NCI-H2081 treated with DMSO at 0.1 percent for 48 hours (cell line): ENCODE data around the gene CRADD.
"Not testable (repeated sequence)": the region's sequence is repeated elsewhere in the genome, so short reads cannot be mapped to it uniquely, and the experiment has no call there.

Experiments
- DNase-seq: peaks from one replicate; lab custom pipeline; 2025; lab: John Stamatoyannopoulos, UW

Gene CRADD

DNA sequence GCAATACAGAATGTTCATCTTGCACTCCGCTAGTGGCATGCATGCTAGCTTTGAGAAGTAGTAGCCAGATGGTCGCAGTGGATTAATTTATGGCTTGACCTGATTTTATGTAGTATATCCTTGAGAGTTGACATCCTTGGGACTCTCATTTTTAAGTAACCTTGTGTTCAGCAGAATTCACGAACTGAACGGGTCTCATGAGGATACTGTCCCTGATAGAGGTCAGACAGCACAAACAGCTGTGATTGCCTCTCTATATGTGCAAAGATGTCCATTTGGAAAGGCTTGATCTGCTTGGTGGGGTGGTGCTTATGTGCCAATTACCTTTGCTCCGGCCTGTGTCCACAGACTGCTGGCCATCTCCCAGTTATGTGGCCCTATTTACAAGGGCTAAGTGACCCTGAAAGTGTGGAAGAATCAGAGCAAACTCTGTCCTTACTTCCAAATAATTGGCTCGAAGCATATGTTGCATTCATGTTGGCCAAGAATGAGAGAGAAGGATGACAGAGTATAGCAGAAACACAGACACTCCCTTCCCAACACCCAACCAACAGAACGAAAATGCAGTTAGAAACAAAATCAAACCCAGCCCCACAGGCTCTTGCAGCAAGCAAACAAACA is 167.1 kb downstream of the CRADD start:
- DNase-seq, result no peak

DNA sequence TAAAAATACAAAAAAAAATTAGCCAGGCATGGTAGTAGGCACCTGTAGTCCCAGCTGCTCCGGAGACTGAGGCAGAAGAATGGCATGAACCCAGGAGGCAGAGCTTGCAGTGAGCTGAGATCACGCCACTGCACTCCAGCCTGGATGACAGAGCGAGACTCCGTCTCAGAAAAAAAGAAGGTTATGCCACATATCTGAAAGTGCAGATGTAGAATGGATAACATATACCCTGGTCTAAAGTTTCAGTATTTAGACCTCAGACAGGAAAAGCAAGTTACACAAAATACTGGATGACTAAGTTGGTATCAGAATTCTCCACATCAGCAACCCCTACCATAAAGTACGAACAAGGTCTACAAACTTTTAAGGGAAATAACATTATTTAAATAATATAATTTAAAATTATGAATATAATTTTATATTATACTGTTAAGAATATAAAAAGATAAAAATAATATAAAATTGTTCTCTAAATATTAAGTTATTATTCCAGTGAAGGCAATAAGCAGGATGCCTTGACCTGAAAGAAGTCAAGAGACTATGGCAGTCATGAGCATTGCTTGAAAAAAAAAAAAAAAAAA is 169.9 kb downstream of the CRADD start:
- DNase-seq, result no peak

DNA sequence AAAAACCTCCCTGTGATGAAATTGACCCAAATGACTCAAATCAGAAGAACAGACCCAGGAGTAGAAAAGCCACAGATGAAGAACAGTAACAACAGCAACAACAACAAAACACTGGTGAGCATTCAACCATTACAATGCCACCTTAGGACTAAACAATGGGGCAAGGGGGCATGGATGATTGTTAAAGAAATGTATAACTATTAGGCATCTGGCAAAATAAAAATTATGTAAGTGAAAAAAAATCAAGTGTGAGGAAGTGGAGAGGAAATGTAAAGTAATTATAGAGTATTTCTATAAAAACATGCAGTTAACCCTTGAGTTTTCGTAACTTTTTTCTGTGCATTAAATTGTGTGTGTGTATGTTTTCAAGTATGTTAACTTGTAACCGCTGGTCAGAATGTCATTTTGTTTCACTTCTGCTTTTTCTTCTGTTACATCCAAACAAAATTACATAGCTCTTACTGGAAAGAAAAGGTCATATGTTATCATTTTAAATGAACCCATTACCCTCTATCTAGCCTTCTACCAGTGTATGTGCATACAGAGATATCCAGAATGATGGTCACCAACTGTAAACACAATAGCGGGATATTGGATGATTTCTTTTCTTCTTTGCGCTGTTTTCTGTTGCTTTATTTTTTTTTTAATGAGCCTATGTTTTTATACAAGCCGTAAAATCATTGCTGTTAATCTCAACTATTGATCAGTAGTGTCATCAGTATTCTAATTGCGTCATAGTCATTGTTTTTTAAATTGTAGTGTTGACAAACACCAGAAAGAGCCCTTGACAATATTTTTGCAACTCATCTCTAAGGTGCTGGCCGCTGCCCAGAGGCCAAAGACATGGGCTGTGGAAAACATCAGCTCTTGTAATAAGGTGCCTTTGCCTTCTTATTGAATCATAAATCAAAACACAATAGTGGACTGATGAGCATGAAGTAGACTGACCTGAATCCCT is 170.6 kb downstream of the CRADD start:
- DNase-seq, result no peak

DNA sequence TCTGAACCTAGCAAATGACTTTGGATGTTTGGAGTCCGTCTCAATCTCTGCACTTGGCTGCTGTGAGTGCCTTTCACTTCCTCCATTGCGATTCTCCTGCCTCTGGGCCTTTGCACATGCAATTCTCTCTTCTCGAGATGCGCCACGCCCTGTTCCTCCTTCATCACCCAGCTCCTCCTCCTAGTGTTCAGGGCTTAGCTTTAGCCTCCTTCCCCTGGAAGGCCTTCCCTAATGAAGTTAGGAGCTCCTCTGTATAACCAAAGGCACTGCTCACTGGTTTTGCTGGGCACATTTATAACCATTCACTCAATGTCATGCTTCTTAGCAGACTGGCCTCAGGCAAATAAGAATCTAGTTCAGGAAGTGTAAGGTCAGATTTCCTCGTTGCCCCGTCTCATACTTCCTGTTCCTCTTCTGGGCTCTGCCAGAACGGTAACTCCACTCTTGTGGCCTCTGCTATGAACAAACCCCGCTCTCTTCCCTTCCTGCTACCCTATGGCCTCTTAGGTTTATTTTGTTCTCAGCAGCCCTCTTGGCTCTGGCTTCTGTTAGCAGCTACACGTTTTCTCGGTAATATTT is 171.4 kb downstream of the CRADD start:
- DNase-seq, result no peak

DNA sequence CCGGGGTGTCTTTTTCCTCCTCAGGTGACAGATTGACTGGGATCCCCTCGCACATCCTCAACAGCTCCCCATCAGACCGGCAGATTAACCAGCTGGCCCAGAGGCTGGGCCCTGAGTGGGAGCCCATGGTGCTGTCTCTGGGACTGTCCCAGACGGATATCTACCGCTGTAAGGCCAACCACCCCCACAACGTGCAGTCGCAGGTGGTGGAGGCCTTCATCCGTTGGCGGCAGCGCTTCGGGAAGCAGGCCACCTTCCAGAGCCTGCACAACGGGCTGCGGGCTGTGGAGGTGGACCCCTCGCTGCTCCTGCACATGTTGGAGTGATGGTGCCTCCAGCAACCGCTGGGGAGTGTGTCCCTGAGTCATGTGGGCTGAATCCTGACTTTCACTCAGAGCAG is 172.8 kb downstream of the CRADD start:
- no peak for DNase-seq

DNA sequence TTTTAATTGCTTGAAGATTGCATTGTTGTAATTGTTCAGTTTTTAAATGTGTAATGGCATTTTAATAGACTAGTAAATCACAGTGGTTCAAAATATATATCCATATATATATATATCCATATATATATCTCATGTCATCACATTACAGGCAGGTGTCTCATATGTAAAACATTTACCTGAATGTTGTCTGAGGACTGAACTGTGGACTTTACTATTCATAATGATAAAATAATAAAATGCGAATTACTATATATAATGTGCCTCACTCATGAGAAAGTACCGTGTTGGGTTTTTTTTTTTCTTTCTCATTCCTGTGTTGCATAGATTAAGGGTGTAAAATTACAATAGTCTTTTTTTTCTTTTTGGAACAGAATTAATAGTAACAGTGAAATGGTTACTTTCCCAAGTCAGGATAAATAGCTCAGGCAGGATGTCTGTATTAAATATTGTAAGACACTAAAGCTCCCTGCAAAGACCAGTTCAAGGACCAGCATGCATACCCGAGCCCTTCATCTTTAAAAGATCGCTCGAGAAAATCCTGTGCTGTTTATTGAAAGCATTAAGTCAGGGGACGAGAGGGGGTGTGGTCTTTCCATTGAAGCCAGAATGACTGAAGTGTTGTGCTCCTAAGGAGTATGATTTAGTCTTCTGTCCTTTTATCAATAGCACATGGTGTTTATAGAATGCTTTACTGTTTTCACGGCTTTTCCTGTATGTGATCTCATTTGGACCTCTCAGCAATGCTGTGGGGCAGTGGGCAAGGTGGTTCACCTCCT is 173.5 kb downstream of the CRADD start:
- DNase-seq, result no peak

DNA sequence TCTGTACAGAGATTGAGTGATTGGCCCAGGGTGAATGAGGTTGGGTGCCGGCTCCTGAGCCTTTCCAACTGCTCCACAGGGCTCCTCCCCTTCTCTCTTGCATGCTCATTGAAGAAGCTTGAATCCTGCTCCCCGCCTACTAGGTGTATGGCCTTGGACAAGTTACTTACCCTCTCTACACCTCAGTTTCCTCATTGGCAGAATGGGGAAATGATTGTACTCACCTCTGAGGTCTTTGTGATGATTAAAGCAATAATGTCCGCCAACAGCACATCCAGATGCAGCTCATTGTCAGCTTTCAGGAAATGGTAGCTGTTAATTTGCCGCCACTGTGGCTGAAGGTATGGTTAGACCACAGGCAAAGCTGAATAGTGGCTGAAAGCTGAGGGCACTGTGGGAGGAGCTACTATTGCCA is 174.1 kb downstream of the CRADD start:
- no peak for DNase-seq

DNA sequence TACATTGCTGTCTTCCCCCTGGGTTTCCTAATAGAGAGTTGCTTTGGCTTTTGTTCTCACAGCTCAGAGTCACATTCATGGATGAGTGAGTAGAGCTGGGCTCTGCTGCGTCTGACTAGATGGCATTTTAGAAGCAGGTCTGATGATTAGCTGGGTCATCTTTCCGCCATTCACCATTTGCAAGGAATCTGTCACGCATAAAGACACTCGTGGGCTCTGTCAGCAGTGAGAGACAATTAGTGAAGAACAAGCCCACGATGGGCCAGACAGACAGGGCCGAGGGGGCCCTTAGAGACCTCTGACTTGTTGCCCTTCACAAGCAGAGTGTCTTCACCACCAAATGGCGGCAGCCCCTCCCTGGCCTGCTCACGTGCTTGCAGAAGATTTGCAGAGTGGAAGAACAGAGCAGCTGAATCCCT is 175.0 kb downstream of the CRADD start:
- DNase-seq, result no peak

DNA sequence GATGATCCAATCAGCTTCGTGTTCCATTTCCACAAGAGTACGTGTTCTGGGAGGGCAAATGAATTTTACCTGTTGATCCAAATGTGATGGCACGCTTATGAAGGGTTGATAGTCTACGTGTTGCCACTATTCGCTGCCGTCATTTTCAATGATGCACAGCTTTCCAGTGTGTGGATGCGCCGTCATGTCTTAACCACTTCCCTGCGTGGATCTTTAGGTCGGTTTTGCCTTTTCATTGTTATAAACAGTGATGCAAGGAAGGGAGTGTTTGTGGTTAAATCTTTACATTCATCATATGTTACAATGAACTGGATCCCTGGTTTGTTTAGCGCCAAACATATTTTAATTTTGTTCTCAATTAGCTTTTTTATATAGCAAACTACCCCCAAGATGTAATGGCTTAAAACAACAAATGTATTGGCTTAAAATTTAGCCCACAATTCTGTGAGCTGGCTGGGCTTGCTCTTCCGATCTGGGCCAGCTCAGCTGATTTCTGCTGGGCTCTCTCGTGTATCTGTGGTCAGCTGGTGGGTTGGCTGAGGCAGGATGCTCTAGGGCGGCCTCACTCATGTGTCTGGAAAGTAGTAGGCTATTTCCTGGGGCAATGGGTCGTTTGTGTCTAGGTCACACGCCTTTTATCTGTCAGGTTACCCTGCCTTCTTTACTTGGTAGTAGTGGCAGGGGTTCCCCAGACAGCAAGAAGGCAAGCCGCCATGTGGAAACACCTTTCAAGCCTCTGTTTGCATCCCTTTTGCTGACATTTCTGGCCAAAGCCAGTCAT is 176.7 kb downstream of the CRADD start:
- DNase-seq, result no peak

DNA sequence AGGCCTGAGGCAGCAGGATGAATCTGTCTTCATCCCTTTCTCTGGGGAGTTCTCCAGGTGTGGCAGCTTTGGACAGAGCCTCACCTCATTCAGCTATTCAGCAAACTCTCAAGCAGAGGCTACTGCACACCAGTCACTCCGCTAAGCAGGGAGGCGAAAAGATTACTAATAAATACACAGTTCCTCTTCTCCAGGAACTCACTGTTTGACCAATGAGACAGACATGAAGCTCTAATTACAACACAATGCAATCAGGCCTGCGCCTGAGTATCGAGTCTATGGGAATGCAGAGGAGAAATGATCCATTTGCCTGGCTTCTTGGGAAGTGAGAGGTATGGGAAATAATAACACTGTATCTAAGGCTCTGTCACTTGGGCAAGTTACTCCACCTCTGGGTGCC is 178.1 kb downstream of the CRADD start:
- no peak for DNase-seq

DNA sequence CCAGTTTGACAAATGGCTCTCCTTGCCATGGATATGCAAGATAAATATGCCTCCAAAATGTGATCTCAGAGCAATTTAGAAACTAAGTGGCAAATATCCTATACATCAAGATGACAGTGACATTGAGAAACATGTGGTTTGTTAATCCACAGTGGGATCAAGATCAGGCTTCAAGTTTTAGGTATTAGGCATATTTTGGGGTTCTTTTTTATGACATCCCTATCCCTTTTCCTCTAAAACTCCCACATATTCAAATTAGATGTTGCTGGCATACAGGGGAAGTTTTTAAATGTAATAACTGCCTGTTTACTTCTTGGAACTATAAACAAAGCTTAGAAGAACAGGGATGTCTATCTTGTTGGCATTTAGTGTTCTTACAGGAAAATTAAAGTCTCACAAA is 179.4 kb downstream of the CRADD start:
- DNase-seq, result no peak

DNA sequence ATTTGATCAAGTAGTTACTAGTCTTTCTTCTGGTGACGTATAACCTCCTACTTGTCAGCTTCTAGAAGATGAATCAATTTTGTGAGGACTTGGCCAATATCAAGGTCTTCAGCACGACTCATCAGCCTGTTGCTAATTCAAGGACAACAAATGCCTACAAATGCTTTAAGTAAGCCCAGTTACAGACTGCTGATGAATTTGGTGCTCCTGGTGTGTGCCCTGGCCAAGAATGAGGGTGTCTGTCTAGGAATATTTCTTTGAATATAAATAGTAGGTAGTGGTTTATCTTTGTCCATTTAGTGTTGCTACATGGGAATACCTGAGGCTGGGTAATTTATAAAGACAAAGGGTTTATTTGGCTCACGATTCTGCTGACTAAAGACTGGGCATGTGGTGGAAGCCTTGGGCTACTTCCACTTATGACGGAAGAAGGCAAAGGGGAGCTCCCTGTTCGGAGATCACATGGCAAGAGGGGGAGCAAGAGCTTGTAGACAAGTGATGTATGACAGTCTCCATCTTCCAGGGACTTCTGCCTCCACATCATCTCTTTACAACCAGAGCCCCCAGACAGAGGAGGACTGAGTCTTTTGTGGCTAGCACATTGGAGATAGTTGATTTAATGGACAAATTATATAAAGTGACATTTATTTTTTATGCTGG is 180.2 kb downstream of the CRADD start:
- no peak for DNase-seq

DNA sequence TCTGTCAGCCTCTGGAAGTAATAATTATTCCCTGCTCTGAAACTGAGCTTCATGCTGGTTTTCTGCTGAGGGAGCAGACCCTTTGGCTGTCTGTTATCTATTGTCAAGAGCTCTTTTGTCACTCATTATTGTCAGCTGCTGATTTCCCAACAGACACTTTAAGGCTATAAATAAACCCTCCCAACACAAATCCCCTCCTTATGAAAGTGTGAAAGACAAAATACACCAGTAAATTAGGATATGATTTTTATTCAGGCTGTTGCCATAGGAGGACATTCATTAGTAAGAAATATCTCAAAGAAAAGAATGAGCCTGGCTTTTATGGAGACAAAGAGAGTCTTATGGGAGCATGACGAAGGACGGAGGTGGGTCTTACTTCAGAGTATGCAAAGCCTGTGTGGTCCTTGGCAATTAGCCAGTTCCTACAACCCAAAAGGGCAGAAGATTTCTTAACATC is 180.8 kb downstream of the CRADD start:
- DNase-seq, result no peak

DNA sequence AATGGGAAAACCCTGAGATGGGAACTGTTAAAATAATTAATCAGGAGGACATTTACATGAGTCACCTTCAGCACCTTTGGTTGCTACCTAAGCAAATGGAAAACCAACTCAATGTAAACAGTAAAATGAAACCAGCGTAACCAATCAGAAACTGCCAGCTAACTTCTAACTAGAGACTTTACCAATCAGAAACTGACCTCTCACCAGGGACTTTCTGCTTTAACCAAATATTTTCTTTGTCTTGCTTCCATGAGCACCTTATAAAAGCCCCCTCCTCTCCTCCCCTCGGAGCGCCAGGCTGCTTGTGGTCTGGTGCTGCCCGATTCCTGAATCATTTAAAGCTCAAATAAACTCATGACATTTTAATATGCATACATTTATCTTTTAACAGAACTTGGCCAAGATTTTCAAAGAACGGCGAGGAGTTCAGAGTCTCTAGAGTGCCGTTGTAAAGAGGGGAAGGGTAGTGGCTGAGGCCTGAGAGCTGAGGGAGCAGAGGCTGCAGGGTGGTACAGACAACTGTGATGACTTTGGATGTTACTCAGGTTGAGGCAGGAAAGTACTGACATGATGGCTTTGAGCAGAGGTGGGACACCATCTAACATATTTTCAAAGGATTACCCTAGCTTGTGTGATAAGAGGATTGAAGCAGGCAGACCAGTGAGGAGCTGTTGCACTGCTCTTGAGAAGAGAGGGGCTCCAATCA is 183.6 kb downstream of the CRADD start:
- no peak for DNase-seq

DNA sequence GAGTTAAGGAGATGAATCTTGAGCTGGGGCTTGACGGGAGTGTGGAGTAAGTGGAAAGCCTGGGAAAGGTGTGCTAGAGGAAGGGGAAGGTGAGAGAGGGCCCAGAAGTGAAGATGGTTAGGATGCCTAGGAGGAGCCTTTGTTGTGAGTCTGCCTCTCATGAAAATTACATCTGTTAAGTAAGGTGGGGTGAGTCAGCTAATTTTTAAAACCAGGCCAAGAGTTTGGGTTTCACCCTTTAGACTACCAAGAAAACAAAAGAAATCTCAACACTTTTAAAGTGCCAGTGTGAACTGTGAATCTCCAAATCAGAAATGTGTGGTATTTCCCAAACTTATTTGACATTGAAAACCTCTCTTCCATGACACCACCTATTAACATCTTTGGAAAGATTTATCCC is 185.2 kb downstream of the CRADD start:
- no peak for DNase-seq

DNA sequence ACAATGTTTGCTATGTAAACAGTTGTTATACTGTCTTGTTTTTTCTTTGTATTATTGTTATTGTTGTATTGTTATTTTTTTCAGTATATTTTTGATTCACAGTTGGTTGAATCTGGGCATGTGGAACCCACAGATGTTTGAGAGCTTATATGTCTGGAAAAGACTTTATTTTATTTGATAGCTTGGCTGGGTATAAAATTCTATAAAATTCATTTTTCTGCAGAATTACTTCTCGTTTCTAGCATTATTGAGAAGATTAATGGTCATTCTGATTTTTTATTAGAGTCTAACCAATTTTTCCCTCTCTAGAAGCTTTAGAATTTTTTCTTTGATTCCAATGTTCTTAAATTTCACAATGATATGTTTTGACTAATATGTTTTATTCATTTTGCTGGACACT is 188.6 kb downstream of the CRADD start:
- no peak for DNase-seq

DNA sequence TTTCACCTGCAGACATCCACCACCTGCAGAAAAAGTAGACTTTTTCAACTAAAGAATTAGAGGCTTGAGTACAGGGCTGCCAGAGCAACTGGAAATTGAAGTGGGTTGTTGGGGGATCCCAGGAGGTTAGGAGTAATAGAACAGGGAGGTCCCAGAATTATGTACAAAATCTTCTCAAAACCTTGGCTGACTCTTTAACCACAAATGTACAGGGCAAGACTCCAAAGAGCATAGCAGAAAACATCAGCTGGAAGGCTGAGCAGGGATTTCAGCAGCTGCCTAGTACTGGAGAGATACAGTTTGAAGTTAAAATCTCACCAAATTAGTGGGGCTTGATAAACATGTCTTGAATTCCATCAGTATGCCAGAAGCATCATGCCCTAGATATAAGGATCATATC is 191.6 kb downstream of the CRADD start:
- DNase-seq, result no peak

DNA sequence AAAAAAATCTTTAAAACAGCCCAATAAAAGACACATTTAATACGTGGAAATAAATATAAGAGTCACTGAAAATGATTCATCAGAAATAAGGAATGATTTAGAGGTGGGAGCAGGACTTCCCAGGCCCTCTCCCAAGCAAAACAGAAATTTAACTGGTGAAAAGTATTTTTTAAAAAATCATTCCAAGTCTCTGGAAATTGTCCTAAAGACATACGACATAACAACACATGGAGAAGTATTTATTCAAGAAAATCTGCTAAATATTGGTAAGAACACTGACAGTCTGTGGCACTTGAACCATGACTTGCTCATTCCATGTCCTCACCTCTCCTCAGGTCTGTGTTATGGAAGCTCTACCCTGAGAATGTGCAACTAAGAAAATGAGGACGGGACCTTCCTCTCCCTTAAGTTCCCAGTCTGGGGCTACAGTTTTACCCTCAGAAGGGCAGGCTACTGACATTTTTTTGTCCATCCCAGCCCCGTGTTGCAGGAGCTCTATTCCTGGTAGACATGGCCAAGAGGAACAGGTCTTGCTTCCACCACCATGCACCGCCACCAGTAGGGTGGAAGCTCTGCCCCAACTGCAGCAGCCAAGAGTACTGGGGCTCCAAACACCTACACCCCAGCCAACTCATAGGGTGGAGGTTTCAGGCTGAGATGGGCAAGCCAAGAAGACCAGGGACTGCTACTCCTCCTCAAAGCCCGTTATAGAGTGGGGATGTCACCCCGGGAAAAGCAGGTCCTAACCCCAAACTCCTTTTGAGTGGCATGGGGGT is 193.0 kb downstream of the CRADD start:
- DNase-seq, result no peak

DNA sequence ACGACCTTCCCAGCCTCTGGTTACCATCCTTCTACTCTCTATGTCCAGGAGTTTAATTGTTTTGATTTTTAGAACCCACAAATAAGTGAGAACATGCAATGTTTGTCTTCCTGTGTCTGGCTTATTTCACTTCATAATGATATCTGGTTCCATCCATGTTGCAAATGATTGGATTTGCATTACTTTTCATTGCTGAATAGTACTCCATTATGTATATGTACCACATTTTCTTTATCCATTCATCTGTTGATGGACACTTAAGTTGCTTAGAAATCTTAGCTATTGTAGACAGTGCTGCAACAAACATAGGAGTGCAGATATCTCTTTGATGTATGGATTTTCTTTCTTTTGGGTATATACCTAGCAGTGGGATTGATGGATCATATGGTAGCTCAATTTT is 194.4 kb downstream of the CRADD start:
- DNase-seq, result not testable (repeated sequence)
